Stimulated activated CD8-positive, alpha-beta memory T cell treated with anti-CD3 and anti-CD28 coated beads, Interleukin-4, amount 100 ng/mL, for 4 hours (primary cell): ENCODE data around the gene PCDHA4.

ENCODE experiments used
- DNase-seq, 2 donors: peaks; one replicate each; pipeline ENCODE4 v3.0.0-alpha.2; 2020; ENCODE audit warnings: low read depth in 2 of 2, low spot score in 1 of 2

Gene PCDHA4

GRCh38 chr5:140855772-140856674, 49.2 kb downstream of the PCDHA4 start, which contains the start of gene PCDHA10:
TSS of gene PCDHA10 (plus strand) at chr5:140855897. CDS start at chr5:140856049, 152 bp downstream.
- no peak for DNase-seq

GRCh38 chr5:140857177-140857986, 50.5 kb downstream of the PCDHA4 start:
- no peak for DNase-seq

DNA sequence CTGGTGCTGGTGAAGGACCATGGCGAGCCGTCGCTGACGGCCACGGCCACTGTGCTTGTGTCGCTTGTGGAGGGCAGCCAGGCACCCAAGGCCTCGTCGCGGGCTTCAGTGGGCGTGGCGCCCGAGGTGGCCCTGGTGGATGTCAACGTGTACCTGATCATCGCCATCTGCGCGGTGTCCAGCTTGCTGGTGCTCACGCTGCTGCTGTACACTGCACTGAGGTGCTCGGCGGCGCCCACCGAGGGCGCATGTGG, 51.0 kb downstream of the PCDHA4 start:
- no peak for DNase-seq

DNA sequence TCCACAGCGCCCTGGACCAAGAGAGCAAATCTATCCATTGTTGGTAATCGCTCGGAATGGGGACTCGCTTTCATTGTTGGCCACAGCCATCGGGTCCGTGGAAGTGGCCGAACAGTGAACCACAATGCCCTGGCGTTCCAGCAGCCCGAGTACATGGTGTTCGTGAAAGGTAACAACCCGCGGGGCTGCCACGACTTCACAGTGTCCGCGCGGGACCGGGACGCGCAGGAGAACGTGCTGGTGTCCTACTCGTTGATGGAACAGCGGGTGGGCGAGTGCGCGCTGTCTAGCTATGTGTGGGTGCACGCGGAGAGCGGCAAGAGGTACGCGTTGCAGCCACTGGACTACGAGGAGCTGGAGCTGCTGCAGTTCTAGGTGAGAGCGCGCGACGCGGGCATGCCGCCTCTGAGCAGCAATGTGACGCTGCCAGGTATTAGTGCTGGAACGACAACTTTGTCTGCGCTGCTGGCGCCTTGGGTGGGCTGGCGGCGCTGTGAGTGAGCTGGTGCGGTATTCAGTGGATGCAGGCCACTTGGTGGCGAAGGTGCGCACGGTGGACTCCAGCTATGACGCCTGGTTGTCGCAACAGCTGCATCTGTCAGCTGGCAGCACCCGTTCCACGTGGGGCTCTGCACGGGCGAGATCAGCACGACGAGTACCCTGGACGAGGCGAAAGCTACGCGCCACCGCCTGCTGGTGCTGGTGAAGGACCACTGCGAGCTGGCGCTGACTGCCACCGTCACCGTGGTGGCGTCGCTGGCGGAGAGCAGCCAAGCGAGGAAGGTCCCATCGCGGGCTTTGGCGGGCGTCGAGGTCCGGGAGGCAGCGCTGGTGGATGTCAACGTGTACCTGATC, 55.8 kb downstream of the PCDHA4 start:
- no peak for DNase-seq
